Measurements from ENCODE around the gene PDE4B. TPM values are rescaled to one million over a fixed set of nuclear protein-coding genes. Genes with fewer than 3 reads are reported as not detected.

The PDE4B gene
- total RNA-seq, 4 donors from 2014 or later = 0.08 to 6.7 (median 3.4) TPM

GRCh38 chr1:65812065-65812464, 19.4 kb downstream of the PDE4B start:
- no peak for DNase-seq
- H3K9me3 ChIP-seq = no peaks in the 10 kb centered on the region
- peaks cover 0 to 6% (median 0%) of the 10 kb centered on the region in 3 donors for H3K4me1 ChIP-seq
- H3K27ac ChIP-seq = peak overlapping the region in 2 of 4 donors; percentile 35 to 39
- WGBS, 2 donors = 0% methylated on average over 1 of the region's 1 CpG
- no peak overlapping the region for H3K4me3 ChIP-seq
- intact Hi-C loops (cut with DNase I) = loop anchor here (5.0 kb wide), 1 partner anchor 410 kb away; no protein-coding TSS in a partner anchor
- no peak for TF ChIP-seq CTCF (IDR thresholded peaks at IDR 0.05)
- no peak for TF ChIP-seq POLR2A (IDR thresholded peaks at IDR 0.05)
- H3K27me3 ChIP-seq = no peaks in the 10 kb centered on the region
- no peaks in the 10 kb centered on the region for H3K36me3 ChIP-seq

- Histone ChIP-seq H3K36me3 (no peaks in the 10 kb centered on the region), H3K4me3 (no peak overlapping the region), H3K27me3 (no peaks in the 10 kb centered on the region), H3K27ac (no peak overlapping the region), H3K4me1 (peaks cover 0 to 6% (median 0%) of the 10 kb centered on the region in 3 donors), H3K9me3 (no peaks in the 10 kb centered on the region)
- TF ChIP-seq POLR2A (IDR thresholded peaks at IDR 0.05) (no peak), CTCF (IDR thresholded peaks at IDR 0.05) (no peak)
- intact Hi-C loops (cut with DNase I) = loop anchor here (5.0 kb wide), 1 partner anchor 408 kb away; no protein-coding TSS in a partner anchor
- no peak for DNase-seq
- 6 to 31% methylated on average over 3 of the region's 3 CpGs for WGBS, 2 donors
These were observed 21.3 kb downstream of the PDE4B start for GRCh38 chr1:65813956-65814355.

GRCh38 chr1:65814752-65815151, 22.1 kb downstream of the PDE4B start:
- H3K27me3 ChIP-seq = no peaks in the 10 kb centered on the region
- TF ChIP-seq POLR2A (IDR thresholded peaks at IDR 0.05) (no peak), CTCF (IDR thresholded peaks at IDR 0.05) (no peak)
- WGBS, 2 donors = 94 to 100% methylated on average over 3 of the region's 3 CpGs
- no peak for DNase-seq
- intact Hi-C loops (cut with DNase I) = loop anchor here (5.0 kb wide), 1 partner anchor 408 kb away; no protein-coding TSS in a partner anchor
- no peak overlapping the region for H3K4me3 ChIP-seq
- H3K4me1 ChIP-seq = peaks cover 0 to 6% (median 0%) of the 10 kb centered on the region in 3 donors
- no peaks in the 10 kb centered on the region for H3K9me3 ChIP-seq
- no peaks in the 10 kb centered on the region for H3K36me3 ChIP-seq
- H3K27ac ChIP-seq = no peak overlapping the region

GRCh38 chr1:65817891-65818290, 25.2 kb downstream of the PDE4B start:
- TF ChIP-seq CTCF (IDR thresholded peaks at IDR 0.05) = no peak
- TF ChIP-seq POLR2A (IDR thresholded peaks at IDR 0.05) = no peak
- H3K4me1 ChIP-seq = no peaks in the 10 kb centered on the region
- H3K27me3 ChIP-seq = no peaks in the 10 kb centered on the region
- no peaks in the 10 kb centered on the region for H3K36me3 ChIP-seq
- H3K27ac ChIP-seq = no peak overlapping the region
- peaks cover 0 to 4% (median 0%) of the 10 kb centered on the region in 3 donors for H3K9me3 ChIP-seq
- no peak overlapping the region for H3K4me3 ChIP-seq
- DNase-seq = no peak
- intact Hi-C loops (cut with DNase I) = no loop called here

- 71 to 76% methylated on average over 1 of the region's 1 CpG for WGBS, 2 donors
- intact Hi-C loops (cut with DNase I) = no loop called here
- Histone ChIP-seq H3K27me3 (no peaks in the 10 kb centered on the region), H3K9me3 (peaks cover 0 to 5% (median 0%) of the 10 kb centered on the region in 3 donors), H3K4me1 (no peaks in the 10 kb centered on the region), H3K4me3 (no peak overlapping the region), H3K27ac (no peak overlapping the region), H3K36me3 (no peaks in the 10 kb centered on the region)
- TF ChIP-seq CTCF (IDR thresholded peaks at IDR 0.05) (no peak), POLR2A (IDR thresholded peaks at IDR 0.05) (no peak)
- DNase-seq = no peak
These were observed 26.3 kb downstream of the PDE4B start for GRCh38 chr1:65818966-65819365.

All from esophagus squamous epithelium (tissue), 5 donors.